VCaP (cell line): ENCODE data around the gene GALNT9.

Experiments
- H3K27ac ChIP-seq: fragments of 450-650 bp; 2 replicates; pipeline ENCODE4 v1.5.1; 2017
- TF ChIP-seq, protein P1 (sequence below): fragments of 450-650 bp; conservative IDR thresholded peaks from 2 replicates; pipeline ENCODE4 v1.5.1; 2017; ENCODE audit warnings: mild to moderate bottlenecking, moderate library complexity

The GALNT9 gene

DNA sequence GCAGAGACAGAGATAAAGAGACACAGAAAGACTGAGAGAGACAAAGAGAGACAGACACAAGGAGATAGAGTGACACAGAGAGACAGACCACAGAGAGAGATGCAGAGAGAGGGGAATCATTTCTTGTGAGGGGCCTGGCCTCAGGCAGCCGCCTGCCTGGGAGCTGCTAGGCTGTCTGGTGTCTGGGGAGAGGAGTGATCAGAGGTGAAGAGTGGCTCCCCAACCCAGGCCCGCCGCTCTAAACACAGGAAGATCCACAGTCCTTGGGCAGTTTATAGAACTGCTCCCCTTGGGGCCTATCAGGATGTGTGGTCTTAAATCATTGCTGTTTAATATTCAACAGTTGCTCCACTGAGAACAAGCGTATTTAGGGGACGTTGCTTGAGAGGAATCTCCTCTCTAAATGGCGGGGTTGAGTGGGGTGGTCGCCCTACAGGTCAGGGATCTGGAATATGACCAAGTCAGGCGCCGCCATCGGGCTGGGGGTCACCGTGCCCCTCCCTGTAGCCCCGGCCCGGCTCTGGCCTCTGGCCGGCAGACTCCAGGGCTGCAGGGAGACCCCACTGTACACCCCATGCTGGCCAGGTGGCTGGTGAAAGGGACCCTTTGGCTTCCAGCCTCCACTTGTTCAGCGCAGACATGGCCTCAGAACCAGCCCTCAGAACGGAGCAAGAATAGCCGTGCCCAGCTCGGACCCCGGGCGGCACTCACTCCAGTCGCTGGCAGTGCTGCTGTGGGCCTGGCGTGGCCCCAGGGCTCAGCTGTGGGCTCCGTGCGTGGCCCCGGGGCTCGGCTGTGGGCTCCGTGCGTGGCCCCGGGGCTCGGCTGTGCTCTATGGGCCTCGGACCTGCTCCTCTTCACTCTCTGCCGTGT lies 89.4 kb downstream of the GALNT9 start:
- no peak overlapping the region for H3K27ac ChIP-seq

DNA sequence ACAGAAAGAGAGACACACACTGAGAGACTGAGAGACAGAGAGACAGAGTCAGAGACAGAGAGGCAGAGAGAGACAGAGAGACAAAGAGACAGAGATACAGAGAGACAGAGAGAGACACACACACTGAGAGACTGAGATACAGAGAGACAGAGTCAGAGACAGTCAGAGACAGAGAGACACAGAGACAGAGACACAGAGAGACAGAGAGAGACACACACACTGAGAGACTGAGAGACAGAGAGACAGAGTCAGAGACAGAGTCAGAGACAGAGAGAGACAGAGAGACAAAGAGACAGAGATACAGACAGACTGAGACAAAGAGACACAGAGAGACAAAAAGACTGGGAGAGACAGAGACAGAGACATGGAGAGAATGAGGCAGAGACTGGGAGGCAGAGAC lies 90.0 kb downstream of the GALNT9 start:
- H3K27ac ChIP-seq: no peak overlapping the region
- TF ChIP-seq, protein P1, sequence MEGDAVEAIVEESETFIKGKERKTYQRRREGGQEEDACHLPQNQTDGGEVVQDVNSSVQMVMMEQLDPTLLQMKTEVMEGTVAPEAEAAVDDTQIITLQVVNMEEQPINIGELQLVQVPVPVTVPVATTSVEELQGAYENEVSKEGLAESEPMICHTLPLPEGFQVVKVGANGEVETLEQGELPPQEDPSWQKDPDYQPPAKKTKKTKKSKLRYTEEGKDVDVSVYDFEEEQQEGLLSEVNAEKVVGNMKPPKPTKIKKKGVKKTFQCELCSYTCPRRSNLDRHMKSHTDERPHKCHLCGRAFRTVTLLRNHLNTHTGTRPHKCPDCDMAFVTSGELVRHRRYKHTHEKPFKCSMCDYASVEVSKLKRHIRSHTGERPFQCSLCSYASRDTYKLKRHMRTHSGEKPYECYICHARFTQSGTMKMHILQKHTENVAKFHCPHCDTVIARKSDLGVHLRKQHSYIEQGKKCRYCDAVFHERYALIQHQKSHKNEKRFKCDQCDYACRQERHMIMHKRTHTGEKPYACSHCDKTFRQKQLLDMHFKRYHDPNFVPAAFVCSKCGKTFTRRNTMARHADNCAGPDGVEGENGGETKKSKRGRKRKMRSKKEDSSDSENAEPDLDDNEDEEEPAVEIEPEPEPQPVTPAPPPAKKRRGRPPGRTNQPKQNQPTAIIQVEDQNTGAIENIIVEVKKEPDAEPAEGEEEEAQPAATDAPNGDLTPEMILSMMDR: no peak

More for the DNA sequence above, 89.4 kb downstream of the GALNT9 start:
- TF ChIP-seq, protein P1: no peak

DNA sequence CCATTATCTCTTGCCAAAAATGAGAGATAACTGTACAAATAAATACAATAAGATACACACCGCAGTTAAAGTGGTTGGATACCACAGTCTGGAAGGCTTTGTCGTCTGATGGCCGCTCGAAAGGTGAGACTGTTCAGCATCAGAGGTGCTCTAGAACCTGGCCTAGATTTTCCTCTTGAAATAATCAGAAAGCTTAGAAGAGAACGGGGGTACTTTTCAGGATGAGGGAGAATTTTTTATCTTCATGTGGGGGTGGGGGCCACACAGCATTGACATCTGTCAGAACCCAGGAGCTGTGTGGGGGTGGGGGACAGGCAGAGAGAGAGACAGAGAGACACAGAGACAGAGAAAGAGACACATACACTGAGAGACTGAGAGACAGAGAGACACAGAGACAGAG lies 90.5 kb downstream of the GALNT9 start:
- TF ChIP-seq, protein P1: no peak
- no peak overlapping the region for H3K27ac ChIP-seq

DNA sequence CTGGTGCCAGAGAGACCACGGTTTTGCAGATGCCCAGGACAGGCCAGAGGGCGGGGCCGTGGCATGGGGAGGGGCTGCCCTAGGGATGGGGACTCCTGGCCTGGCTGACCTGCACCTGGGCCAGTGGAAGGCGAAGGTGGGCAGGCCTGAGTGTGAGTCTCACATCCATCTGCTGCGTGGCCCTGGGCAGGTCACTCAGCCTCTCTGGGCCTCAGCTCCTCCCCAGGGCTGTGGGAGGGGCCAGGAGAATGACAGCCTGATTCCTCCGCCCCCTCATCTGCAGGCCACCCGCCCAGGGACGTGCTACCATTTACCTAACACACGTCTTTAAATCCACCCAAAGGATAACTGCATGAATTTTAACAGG lies 90.9 kb downstream of the GALNT9 start:
- TF ChIP-seq, protein P1: no peak
- H3K27ac ChIP-seq: no peak overlapping the region

DNA sequence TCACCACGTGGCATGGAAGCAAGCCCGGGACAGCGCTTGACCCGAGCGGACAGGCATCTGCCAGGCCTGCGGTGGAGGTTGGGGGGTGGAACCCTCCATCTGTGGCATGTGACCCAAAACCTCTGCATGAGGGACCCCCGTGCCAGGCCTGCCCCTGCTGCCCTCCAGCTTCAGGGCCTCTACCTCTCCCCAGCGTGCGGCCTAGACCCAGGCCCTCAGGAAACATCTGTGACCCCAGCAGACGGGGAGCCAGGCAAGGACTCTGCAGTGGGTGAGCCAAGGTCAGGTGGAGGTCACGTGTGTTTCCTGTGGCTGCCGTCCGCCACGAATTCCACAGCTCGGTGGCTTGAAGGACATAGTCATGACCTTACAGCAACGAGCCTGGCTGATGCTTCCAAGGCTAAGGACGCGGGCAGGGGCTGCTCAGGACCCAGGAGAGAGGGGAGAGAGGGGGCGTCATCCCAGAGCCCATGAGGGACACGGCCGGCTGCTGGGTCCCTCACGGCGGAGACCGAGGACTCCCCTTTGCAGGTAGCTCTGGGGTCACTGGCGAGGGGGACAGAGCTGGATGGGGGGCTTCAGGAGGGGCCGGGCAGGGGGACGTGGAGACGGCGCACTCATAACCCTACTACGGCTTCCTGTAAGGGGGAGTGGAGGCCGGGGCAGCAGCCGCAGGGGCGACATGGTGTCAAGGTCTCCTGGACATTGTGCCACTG lies 91.5 kb downstream of the GALNT9 start:
- no peak overlapping the region for H3K27ac ChIP-seq
- TF ChIP-seq, protein P1: no peak

DNA sequence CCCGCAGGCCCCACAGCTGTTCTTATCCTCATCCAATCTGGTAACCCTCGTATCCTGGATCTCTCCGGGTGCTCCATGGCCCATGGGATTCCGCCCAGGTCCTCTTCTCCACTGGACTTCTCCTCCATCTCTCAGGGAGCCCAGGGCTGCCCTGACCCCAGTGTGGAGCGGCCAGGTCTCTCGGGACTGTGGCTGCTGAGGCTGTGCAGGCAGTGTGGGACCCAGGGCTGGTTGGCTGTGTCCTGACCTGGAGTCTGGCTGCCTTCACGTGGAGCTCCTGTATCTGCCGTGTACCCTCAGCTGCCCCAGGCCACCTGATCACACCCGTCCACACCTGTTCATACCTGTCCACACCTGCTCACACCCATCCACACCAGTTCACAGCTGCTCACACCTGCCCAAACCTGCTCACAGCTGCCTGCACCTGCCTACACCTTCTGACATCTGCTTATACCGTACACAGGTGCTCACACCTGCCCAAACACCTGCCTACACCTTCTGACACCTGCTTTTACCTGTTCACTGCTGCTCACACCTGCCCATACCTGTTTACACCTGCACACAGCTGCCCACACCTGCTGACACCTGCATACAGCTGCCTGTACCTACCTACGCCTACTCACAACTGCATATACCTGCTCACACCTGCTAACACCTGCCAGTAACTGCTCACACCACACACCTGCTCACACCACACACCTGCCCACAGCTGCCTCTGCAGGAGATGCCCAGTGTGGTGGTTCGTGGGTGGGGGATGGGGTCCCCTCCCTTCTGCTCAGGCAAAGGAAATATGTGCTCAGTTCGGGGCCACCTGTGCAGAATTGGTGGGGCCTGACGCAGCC lies 92.2 kb downstream of the GALNT9 start:
- H3K27ac ChIP-seq: no peak overlapping the region
- TF ChIP-seq, protein P1: no peak
